Measurements from ENCODE around the gene PPRC1.

Gene PPRC1

GRCh38 chr10:102132563-102133372 lies at the start of gene PPRC1:
Gene PPRC1, plus strand, starts transcription at chr10:102133040. Its CDS starts 29 bp downstream, at chr10:102133069.
- DNase-seq (ENCODE audit: low spot score) (peak; percentile 97), FAIRE-seq (peak; percentile 65)

- no peak for DNase-seq (ENCODE audit: low spot score)
- no peak for FAIRE-seq
These were observed 49.3 kb upstream of the PPRC1 start for GRCh38 chr10:102083541-102083940.

GRCh38 chr10:102085336-102085735 lies 47.5 kb upstream of the PPRC1 start:
- DNase-seq (ENCODE audit: low spot score) (no peak), FAIRE-seq (no peak)

GRCh38 chr10:102086196-102086595 lies 46.6 kb upstream of the PPRC1 start:
- FAIRE-seq (no peak), DNase-seq (ENCODE audit: low spot score) (no peak)

GRCh38 chr10:102090772-102091171 lies 42.1 kb upstream of the PPRC1 start:
- DNase-seq (ENCODE audit: low spot score) (no peak), FAIRE-seq (no peak)

GRCh38 chr10:102096449-102096848 lies 36.4 kb upstream of the PPRC1 start:
- DNase-seq (ENCODE audit: low spot score) (no peak), FAIRE-seq (no peak)

- FAIRE-seq (no peak), DNase-seq (ENCODE audit: low spot score) (no peak)
These were observed 31.7 kb upstream of the PPRC1 start for GRCh38 chr10:102101152-102101551.

- FAIRE-seq = no peak
- no peak for DNase-seq (ENCODE audit: low spot score)
These were observed 30.4 kb upstream of the PPRC1 start for GRCh38 chr10:102102421-102102820.

- FAIRE-seq (no peak), DNase-seq (ENCODE audit: low spot score) (no peak)
These were observed 25.8 kb upstream of the PPRC1 start for GRCh38 chr10:102106998-102107397.

GRCh38 chr10:102109166-102110116 lies 23.4 kb upstream of the PPRC1 start:
- no peak for DNase-seq (ENCODE audit: low spot score)
- no peak for FAIRE-seq

GRCh38 chr10:102111276-102111675 lies 21.6 kb upstream of the PPRC1 start:
- FAIRE-seq = no peak
- DNase-seq (ENCODE audit: low spot score) = no peak

GRCh38 chr10:102112210-102112817 lies 20.5 kb upstream of the PPRC1 start:
- no peak for FAIRE-seq
- DNase-seq (ENCODE audit: low spot score) = no peak

- DNase-seq (ENCODE audit: low spot score) = no peak
- no peak for FAIRE-seq
These were observed 19.4 kb upstream of the PPRC1 start for GRCh38 chr10:102113261-102113955.

- no peak for DNase-seq (ENCODE audit: low spot score)
- no peak for FAIRE-seq
These were observed 18.6 kb upstream of the PPRC1 start for GRCh38 chr10:102113956-102114857.

GRCh38 chr10:102114861-102115618 lies 17.8 kb upstream of the PPRC1 start:
- FAIRE-seq = peak; percentile 44
- peak; percentile 87 for DNase-seq (ENCODE audit: low spot score)

GRCh38 chr10:102115775-102116174 lies 17.1 kb upstream of the PPRC1 start:
- DNase-seq (ENCODE audit: low spot score) (no peak), FAIRE-seq (no peak)

GRCh38 chr10:102116656-102117055 lies 16.2 kb upstream of the PPRC1 start:
- FAIRE-seq = no peak
- no peak for DNase-seq (ENCODE audit: low spot score)

GRCh38 chr10:102117391-102118159 lies 15.3 kb upstream of the PPRC1 start:
- DNase-seq (ENCODE audit: low spot score) (peak; percentile 77), FAIRE-seq (peak; percentile 74)

- DNase-seq (ENCODE audit: low spot score) = no peak
- no peak for FAIRE-seq
These were observed 14.0 kb upstream of the PPRC1 start for GRCh38 chr10:102118867-102119266.

Data from urothelium cell line (cell line).